A673 (cell line): Measurements from ENCODE around the gene CDC42SE2.

Source experiments
- EZH2 ChIP-seq: fragments of 200-600 bp; sonication (generic); IDR thresholded peaks from 2 replicates; pipeline ENCODE4 v1.6.1; 2017; ENCODE audit warnings: borderline replicate concordance, low read depth, mild to moderate bottlenecking, mixed read lengths, antibody characterized with exemption, low read length; ENCODE audit not compliant: poor library complexity, severe bottlenecking
- TF ChIP-seq, protein P1 (sequence below): fragments of 300-800, 200-600 bp; sonication (generic); conservative IDR thresholded peaks from 2 replicates; pipeline ENCODE4 v1.5.1; 2017; ENCODE audit warnings: low read depth, mild to moderate bottlenecking, antibody characterized with exemption, low read length, moderate library complexity, mixed read lengths

DNA sequence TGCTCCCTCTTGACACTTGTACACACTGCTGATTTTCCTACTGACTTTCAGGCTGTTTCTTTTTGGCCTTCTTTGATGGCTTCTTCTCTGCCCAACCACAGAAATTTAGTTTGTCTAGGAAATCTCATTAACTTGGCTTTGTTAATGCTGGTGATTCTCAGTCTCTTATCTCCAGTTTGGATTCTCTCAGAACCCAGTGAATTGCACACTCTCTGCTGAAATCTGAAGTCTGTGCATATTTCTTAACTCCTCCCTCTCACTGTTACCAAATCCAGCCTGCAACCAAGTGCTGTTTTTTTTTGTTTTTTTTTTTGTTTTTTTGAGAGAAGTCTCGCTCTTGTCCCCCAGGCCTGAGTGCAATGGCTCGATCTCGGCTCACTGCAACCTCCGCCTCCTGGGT is 117.2 kb downstream of the CDC42SE2 start:
- TF ChIP-seq, protein P1, sequence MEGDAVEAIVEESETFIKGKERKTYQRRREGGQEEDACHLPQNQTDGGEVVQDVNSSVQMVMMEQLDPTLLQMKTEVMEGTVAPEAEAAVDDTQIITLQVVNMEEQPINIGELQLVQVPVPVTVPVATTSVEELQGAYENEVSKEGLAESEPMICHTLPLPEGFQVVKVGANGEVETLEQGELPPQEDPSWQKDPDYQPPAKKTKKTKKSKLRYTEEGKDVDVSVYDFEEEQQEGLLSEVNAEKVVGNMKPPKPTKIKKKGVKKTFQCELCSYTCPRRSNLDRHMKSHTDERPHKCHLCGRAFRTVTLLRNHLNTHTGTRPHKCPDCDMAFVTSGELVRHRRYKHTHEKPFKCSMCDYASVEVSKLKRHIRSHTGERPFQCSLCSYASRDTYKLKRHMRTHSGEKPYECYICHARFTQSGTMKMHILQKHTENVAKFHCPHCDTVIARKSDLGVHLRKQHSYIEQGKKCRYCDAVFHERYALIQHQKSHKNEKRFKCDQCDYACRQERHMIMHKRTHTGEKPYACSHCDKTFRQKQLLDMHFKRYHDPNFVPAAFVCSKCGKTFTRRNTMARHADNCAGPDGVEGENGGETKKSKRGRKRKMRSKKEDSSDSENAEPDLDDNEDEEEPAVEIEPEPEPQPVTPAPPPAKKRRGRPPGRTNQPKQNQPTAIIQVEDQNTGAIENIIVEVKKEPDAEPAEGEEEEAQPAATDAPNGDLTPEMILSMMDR, result no peak
- no peak for TF ChIP-seq EZH2
